NK-92 treated with Interleukin-12 subunit alpha and Interleukin-12 subunit beta, amount 100 ng/mL, for 24 hours (cell line): ENCODE measurements around the gene SEC14L1.

ENCODE experiments used
- DNase-seq: peaks from one replicate; lab custom pipeline; 2025; lab: John Stamatoyannopoulos, UW

Gene SEC14L1

DNA sequence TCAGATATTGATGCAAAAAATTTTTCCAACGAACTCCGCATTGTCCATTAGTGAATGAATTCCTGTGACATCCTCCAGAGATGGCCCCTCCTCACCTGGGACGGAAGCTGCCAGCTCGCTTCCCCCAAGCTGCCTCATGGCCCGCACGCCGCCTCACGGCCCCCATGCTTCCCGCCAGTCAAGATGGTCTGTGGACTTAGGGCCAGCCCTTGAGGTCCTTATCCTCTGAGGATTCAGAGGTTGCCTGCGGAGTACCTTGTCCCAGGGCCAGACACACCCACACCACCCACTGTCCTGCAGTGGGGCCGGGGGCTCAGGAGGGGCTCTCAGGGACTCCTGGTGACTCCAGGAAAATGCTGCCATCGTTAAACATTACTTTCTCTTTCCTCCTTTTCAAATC, 73.6 kb downstream of the SEC14L1 start:
- DNase-seq, result no peak

DNA sequence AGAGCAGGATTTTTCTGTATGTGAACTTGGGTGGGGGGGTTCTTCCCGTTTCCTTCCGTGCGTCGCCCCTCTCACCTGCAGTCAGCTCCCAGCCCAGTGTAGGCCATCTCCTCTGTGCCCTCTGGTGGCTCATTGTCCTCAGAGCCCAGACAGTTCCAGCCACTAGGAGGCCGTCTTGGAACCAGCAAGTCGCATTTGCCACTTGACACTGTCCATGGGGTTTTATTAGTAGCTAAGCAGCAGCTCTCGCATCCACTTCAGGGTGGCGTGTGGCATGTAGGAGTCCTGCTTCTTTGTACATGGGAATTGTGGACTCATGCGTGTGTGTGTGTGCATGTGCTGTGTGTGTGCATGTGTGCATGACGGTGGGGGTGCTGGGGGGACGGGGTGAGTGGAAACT, 74.0 kb downstream of the SEC14L1 start:
- DNase-seq, result no peak

DNA sequence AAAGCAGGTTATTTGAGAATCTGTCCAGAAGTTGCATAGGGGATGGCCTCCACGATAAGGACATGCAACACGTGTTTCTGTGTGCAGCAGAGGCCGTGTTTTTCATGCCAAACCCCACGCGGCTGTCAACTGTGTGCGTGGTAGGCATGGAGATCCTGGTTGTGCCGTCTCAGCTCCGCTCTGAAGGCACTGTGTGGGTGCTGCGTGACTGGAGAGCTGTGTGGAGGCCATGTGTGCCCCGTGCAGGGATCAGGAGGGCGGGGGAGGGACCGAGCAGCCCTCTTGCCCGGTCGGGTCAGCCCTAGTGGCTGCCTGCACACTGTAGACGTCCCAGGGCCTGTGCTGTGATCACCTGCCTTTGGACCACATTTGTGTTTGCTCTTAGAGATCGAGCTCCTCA, 74.5 kb downstream of the SEC14L1 start:
- no peak for DNase-seq

DNA sequence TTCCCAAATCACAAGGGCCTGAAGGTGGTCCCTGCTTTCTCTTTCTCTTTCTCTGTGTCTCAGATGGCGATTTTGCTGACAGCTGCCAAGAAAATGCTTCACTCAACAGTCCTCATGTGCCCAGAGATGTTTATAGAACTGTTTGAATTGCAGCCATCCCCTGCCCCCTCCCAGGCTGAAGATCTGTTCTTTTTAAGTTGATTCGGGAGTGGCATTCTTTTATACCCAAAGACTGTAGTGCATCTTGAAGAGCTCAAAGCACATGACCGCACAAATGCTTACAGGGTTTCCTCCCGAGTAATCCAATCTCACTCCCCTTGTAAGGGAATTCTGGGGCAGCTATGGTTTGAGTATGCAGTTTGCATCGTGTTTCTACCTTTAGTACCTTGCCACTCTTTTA, 75.7 kb downstream of the SEC14L1 start:
- DNase-seq, result no peak

DNA sequence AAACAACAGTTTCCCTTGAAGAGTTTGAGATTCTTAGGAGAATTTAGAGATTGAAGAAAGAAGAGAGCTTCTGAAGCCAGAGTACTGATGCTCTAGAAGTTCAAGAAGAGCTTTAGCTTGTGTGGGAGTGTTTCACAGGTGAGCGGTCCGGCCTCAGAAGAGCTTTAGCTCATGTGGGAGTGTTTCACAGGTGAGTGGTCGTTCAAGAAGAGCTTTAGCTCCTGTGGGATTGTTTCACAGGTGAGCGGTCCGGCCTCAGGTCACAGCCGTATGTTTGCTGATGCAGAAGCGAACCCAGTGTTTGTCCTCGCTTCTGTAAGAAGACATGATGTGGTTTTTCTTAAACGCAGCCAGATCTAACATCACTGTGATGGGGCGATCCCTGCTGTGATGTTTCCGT, 76.4 kb downstream of the SEC14L1 start:
- no peak for DNase-seq

DNA sequence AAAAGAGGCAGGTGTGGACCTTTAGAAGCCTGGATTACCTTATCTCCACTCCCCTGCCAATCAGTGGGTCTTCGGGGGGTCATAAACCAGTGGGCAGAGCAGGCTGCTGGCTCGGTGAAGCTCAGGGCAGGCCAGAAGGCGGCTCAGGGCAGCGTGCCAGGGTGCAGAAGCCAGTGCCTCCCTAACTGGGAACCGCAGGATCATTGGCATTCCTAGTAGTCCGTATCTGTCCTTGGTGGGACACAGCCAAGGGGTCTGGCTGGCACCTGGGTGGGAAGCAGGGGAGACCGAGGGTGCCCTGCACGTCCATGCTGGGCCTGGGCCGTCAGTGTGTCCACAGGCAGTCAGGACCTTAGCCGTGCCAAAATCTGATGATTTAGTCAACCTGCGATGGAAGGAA, 76.8 kb downstream of the SEC14L1 start:
- DNase-seq, result no peak

DNA sequence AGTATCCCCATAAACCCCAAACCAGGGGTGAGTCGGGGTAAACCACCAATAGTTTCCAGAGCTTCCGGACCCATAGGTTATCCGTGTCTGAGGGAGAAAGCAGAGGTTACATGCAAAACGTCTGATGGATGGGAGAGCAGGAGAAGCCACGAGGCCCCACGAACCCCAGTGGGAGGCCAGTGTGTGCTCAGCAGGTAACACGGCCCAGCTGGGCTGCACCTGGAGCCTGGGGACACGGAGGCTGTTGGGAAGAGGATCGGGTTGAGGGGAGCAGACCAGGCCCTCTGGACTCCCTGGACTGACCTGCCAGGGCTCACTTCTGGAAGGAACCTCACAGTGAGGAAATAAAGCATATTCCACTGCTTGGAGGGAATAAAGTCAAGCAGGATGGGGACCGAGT, 78.1 kb downstream of the SEC14L1 start:
- DNase-seq, result no peak

DNA sequence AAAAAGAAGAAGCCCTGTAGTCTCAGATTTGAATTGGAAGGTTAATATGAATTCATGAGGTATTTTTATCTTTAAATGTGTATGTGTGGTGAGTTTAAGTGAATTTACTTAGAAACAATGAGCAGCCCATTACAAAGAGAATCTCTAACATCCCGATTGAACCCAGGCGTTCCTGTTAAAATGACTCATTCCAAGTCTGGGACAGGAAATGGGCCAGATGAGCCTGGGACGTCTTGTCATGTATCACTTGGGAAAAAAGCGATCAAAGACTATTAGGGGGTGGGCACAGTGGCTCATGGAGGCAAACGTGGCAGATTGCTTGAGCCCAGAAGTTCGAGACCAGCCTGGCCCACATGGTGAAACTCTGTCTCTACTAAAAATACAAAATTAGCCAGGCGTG, 81.6 kb downstream of the SEC14L1 start:
- DNase-seq, result no peak

DNA sequence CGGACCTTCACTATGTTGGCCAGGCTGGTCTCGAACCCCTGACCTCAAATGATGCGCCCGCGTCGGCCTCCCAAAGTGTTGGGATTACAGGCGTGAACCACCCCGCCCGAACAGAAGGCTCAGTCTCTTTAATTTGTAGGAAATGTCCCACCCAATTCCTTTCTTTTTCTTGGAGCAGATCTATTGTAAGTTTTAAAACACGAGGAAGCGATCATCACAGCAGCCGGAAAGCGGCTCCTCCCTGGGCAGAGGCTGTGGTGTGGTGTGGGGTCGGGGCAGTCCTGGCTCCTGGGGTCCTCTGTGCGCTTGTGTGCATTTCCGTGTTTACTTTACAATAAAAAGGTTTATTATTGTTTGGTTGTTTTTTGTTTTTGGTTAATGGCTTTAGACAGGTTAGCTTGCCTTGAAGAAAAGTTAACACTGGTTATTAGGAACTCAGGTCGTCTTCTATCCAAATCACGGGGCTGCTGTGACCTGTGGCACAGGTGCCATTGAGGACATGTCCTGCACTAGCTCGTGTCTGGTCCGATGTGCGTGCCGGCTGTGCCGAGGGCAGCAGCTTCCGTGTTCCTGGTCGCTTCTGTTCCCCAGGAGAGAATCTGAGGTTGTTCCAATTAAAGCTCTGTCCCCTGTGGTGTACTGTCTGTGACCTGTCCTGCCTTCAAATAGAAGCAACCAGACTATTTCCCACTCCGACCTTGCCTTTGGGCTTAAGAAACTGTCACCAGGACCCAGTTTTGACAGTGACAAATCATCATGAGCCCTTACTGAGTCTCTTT, 83.1 kb downstream of the SEC14L1 start:
- no peak for DNase-seq

DNA sequence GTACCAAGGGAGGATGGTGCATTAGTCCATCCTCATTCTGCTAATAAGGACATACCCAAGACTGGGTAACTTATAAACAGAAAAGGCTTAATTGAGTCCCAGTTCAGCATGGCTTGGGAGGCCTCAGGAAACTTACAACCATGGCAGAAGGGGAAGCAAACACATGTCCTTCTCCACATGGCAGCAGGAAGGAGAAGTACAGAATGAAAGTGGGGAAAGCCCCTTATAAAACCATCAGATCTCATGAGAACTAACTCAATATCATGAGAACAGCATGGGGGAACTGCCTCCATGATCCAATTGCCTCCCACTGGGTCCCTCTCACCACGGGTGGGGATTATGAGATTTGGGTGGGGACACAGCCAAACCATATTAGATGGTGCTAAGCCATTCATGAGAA, 84.5 kb downstream of the SEC14L1 start:
- DNase-seq, result no peak

DNA sequence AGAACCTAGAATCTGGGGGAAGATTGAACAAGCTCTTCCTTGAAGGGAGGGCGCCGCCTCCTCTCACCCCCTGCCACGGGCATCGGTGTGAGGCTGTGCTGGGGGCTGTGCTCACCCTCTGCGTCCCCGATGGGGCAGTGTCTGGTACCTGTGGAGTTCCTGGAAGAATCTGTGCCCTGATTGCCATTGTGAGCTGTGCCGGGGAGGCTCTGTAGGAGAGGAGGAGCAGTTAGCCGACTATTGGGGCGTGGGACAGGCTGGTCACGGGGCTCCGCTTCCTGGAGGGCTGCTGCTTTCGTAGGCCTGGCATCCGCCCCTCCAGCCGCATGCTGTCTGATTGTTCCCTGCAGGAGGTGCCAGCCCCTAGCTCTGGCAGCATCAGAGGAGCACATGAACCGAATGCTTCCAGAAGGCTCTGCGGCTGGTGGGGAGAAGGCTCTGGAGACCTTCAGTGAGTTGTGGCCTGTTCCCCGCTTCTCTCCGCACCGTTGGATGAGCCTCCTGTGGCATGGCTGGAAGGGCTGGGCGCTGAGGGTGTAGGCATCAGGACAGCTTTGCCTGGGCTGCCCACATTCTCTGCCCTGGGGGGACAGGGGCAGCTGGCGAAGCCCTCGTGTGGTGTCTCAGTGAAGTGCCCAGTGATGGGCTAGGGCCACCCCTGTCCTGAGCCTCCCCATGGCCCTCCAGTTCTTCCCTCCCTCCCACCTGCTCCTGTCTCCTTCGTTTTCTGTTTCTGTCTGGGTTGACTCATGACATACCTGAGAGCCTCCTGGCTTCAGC, 86.9 kb downstream of the SEC14L1 start:
- DNase-seq, result no peak

DNA sequence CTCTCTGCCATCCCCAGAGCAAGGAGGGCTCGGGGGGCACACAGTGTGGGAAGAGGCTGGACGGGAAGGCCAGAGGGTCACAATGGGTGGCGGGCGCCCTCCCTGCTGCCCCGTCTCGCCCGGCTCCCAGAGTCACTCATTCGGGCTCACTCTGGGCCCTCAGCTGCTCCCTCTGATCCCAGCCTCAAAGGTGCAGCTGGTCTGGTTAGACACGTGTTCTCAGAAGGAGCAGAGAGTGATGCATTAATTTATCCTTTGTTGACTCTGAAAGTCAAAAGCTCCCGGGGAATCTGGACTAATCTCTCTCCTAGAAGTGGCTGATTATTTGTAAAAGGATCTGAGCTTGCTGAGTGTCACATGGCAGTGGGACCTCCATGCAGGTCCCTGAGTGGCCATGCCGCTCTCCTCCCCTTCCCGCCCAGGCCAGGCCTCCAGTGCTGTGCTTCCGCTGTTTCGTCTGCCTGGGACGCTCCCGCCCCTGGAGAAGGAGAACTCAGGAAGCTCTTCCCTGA, 87.5 kb downstream of the SEC14L1 start:
- DNase-seq, result no peak

DNA sequence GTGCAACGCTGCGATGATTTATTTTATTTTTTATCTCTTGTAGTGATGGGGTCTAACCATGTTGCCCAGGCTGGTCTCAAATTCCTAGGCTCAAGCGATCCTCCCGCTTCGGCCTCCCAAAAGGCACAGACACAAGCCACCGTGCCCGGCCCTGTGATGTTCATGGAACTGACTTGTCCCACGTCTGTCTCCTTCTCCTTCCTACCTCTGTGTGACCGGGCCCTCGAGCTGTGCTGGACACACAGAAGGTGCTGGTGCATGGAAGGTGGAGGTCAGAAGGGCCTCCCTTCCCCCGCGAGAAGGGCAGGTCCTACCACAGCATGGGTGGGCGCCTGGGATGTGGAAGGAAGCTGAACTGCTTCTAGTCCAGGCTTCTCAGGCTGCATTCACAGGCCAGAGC, 88.0 kb downstream of the SEC14L1 start:
- no peak for DNase-seq

DNA sequence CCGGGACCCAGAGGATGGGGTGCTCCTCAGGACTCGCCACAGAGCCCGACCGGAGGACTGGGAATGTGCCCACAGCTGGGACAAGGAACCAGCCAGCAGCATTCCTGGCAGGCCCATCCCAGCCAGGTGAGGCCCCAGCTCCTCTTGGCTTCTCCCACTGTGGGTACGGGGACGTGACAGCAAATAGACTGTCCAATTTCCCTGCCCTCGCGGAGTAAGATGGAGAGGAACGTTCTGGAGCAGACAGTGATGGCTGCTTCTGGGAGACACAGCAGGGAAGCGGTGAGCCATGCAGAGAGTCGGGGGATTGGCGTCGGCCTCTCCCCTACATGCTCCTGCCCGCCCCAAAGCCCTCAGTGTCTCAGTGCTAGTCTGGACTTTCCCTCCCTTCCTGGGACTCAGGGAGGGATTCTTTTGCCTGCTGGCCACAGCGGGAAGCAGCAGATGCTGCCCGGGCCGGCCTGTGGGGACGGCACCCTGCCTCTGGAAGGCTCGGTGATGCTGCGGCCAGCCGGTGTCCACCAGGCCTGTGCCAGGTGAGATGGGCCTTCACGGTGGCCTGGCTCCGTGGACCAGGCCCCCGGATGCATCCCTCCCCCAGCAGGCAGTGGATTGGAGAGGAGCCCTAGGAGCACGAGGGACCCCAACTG, 89.1 kb downstream of the SEC14L1 start:
- DNase-seq, result no peak

DNA sequence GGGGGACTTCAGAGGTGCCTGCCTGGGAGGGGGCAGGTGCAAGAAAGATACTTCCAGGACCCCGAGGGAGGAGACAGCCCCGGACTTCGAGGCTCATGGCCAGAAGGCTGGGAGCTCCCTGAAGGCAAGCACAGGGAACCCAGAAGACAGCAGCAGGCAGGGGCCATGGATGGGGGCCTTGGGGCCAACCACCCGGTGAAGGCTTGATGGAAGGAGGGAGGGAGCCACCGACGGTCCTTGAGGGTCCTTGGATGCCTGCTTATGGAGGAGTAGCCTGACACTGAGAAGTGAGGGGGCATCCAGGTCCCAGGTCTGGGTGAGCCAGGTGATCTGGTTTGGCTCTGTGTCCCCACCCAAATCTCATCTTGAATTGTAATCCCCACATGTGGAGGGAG, 89.7 kb downstream of the SEC14L1 start:
- no peak for DNase-seq

DNA sequence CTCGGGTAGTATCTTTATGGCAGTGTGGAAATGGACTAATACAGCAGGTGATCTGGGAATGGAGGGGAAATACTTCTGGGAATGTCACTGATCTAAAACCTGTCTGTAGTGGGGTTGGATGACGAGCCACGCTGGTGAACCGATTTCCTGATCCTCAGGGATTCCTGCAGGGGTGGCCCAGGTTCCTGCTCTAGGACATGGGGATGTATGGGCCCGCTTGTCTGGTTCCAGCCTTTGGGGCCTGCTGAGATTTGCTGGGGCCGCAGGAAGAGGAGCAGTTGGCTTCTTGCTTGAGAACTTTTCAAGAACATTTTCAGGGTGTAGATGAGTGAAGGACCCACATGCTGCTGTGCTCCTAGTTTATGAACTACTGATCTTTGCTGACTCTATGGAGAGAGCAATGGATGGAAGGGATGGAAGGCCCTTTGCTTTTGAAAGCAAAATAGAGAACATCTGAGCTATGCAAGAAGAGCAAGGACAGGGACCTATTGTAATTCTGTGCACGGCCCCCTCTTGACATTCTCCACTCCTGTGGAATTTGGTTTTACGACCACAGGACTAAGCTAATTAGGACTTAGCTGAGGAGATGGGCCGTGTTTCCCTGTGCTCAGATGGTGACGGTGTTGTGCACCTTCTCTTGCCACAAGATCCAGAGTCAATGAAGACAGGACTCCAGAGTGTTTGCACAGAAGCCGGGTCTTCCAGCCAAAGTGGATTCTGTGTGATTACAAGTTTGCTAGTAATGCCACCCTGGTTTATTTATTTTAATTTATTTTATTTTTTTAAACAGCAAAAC, 90.5 kb downstream of the SEC14L1 start:
- DNase-seq, result no peak

DNA sequence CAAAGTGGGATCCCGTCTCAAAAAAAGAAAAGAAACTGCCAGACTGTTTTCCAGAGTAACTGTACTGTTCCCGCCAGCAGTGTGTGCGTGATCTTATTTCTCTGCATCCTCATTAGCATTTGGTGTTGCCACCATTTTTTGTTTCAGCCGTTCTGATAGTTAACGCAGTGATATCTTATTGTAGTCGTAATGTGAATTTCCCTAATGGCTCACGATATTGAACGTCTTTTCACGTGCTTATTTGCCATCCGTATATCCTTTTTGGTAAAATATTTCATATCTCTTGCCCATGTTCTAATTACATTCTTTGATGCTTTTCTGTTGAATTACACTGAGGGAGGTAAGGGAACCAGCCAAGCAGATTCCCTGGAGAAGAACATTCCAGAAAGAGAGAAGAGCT, 92.4 kb downstream of the SEC14L1 start:
- no peak for DNase-seq

DNA sequence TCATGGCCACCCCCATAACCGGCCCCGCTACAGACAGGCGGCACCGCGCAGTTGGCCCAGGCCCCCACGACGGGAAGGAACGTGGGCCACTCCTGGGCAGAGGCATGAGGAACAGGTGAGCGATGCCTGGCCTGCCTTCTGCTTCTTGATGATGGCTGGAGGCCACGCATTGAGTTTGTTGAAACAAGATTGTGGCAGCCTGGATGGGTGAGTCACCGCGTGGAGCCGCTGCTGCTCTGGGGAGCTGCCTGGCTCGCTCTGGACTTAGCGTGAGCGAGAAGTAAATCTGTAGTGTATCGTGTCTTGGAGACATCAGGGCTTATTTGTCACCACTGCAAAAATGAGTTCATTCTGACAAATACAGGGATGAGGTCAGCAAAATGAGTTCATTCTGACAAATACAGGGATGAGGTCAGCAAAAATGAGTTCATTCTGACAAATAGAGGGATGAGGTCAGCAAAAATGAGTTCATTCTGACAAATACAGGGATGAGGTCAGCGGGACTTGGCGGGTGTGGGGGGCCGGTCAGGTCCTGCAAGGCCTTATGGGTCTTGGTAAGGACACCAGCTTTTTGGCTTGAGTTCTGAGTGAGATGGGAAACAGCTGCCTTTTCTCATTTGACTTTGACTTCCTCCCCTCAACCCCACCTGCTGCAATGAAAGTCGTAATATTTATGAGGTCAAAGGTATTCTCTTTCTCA, 93.0 kb downstream of the SEC14L1 start:
- DNase-seq, result no peak

DNA sequence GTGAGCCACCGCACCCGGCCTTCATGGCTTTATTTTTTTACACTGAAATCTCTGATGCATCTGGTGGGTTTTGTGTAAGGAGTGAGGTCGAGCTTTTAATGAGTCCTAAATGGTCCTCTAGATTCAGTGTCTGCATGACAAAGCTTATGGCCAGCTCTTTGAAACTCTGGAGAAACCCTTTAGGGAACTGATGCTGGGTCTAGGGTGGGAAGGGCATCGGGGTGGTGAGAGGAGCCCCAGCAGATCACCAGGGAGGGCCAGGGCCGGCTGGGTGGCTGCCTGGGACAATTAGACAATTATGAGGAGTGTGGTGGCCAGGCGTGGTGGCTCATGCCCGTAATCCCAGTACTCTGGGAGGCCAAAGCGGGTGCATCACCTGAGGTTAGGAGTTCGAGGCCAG, 93.9 kb downstream of the SEC14L1 start:
- DNase-seq, result no peak

DNA sequence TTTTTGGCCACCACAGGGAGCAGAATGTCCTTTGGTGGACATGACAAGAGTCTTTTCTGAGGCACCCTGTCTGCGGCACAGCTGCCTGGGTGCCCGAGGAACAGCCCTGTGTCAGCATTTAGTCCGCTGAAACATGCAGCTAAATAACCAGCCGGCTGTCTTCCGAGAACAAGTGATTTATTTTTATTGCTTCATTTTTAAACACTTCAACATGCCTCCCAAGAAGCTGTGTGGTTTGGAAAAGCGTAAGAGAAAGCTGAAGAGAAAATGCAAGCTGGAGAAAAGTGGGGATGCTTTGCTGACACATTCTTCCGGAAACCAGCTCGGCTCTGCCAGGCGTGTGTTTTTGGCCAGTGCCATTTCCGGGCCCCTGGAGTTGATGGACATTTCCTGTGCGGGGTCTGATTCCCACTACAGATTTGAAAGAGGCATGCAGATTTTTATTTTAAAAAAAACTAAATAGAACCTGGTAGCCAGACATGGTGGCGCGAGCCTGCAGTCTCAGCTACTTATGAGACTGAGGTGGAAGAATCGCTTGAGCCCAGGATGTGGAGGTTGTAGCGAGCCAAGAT, 94.7 kb downstream of the SEC14L1 start:
- no peak for DNase-seq
